ENCODE data around the gene UBA6. TPM values are rescaled to one million over a fixed set of nuclear protein-coding genes. Genes with fewer than 3 reads are reported as not detected.

Gene UBA6
- total RNA-seq, 3 donors from 2014 or later = 37.8 to 85.5 (median 50.5) TPM

GRCh38 chr4:67704843-67705242 lies 3.9 kb upstream of the UBA6 start:
- H3K4me1 ChIP-seq = peaks cover 0 to 6% of the 10 kb centered on the region in 2 donors
- no peak overlapping the region for H3K27ac ChIP-seq
- no peaks in the 10 kb centered on the region for H3K27me3 ChIP-seq
- no peaks in the 10 kb centered on the region for H3K36me3 ChIP-seq
- no peak for DNase-seq (ENCODE audit: low spot score in 2 of 2)
- TF ChIP-seq POLR2A (IDR thresholded peaks at IDR 0.05) = no peak
- TF ChIP-seq CTCF (IDR thresholded peaks at IDR 0.05) = no peak
- no peak for TF ChIP-seq POLR2AphosphoS5 (IDR thresholded peaks at IDR 0.05)
- no peak overlapping the region for H3K4me3 ChIP-seq
- intact Hi-C loops (cut with DNase I; ENCODE audit: low total_unique reads) = no loop called here
- no peaks in the 10 kb centered on the region for H3K9me3 ChIP-seq

GRCh38 chr4:67702166-67702565 lies 1.2 kb upstream of the UBA6 start:
- intact Hi-C loops (cut with DNase I; ENCODE audit: low total_unique reads) = no loop called here
- no peak for DNase-seq (ENCODE audit: low spot score in 2 of 2)
- Histone ChIP-seq H3K4me1 (peaks cover 0 to 6% of the 10 kb centered on the region in 2 donors), H3K4me3 (no peak overlapping the region), H3K27ac (no peak overlapping the region), H3K27me3 (no peaks in the 10 kb centered on the region), H3K36me3 (no peaks in the 10 kb centered on the region), H3K9me3 (no peaks in the 10 kb centered on the region)
- TF ChIP-seq POLR2A (IDR thresholded peaks at IDR 0.05) (no peak), POLR2AphosphoS5 (IDR thresholded peaks at IDR 0.05) (no peak), CTCF (IDR thresholded peaks at IDR 0.05) (no peak)

- no peaks in the 10 kb centered on the region for H3K27me3 ChIP-seq
- peaks cover 0 to 6% of the 10 kb centered on the region in 2 donors for H3K4me1 ChIP-seq
- DNase-seq (ENCODE audit: low spot score in 2 of 2) = no peak
- H3K36me3 ChIP-seq = no peaks in the 10 kb centered on the region
- H3K4me3 ChIP-seq = peak overlapping the region; percentile 80 to 96 (median 94)
- no peaks in the 10 kb centered on the region for H3K9me3 ChIP-seq
- intact Hi-C loops (cut with DNase I; ENCODE audit: low total_unique reads) = no loop called here
- peak overlapping the region; percentile 98 for H3K27ac ChIP-seq
- TF ChIP-seq POLR2AphosphoS5 (IDR thresholded peaks at IDR 0.05) = no peak
- TF ChIP-seq CTCF (IDR thresholded peaks at IDR 0.05) = no peak
- TF ChIP-seq POLR2A (IDR thresholded peaks at IDR 0.05) = no peak
Observed at GRCh38 chr4:67701517-67701850, 529 bp upstream of the UBA6 start.

- intact Hi-C loops (cut with DNase I; ENCODE audit: low total_unique reads) = no loop called here
- peak overlapping the region; percentile 80 to 96 (median 94) for H3K4me3 ChIP-seq
Observed at GRCh38 chr4:67700116-67700737, 728 bp downstream of the UBA6 start.

More at GRCh38 chr4:67700116-67700737, 728 bp downstream of the UBA6 start:
- TF ChIP-seq CTCF (IDR thresholded peaks at IDR 0.05) (no peak), POLR2A (IDR thresholded peaks at IDR 0.05) (no peak)
- Histone ChIP-seq H3K4me1 (peaks cover 0 to 6% of the 10 kb centered on the region in 2 donors), H3K27me3 (no peaks in the 10 kb centered on the region), H3K9me3 (no peaks in the 10 kb centered on the region), H3K36me3 (no peaks in the 10 kb centered on the region), H3K27ac (peak overlapping the region; percentile 98)
- peak in 1 of 2 donors; percentile 20 for DNase-seq (ENCODE audit: low spot score in 2 of 2)

All from breast epithelium (tissue), 4 donors.